ENCODE measurements around the gene CPA4.

- TF ChIP-seq CTCF (IDR thresholded peaks at IDR 0.05): no peak
- no peak for TF ChIP-seq POLR2A (IDR thresholded peaks at IDR 0.05)
Measured at GRCh38 chr7:130297628-130298543, 4.9 kb downstream of the CPA4 start.

Data from lower leg skin (tissue), 3 donors.